PC-9 (cell line): ENCODE measurements around the gene ZFY. TPM values are rescaled to one million over a fixed set of nuclear protein-coding genes. Genes with fewer than 3 reads are reported as not detected.

Experiments
- BruUV-seq: library from RNA; stranded (reverse); fragments of 400-500 nt; replicated peaks from 2 replicates; lab custom pipeline; 2021; lab: Mats Ljungman, UMichigan
- CTCF ChIA-PET: fragments of 300-600 bp; sonication (Branson Sonifier 250); formaldehyde crosslinking; loops from one replicate; lab custom pipeline; 2022; ENCODE audit warnings: antibody characterized with exemption; lab: Charles Lee
- POLR2A ChIA-PET: fragments of 300-600 bp; sonication (Branson Sonifier 250); formaldehyde crosslinking; loops from one replicate; lab custom pipeline; 2022; ENCODE audit warnings: antibody characterized with exemption; ENCODE audit not compliant: unreplicated experiment; lab: Charles Lee
- DNase-seq, 2 experiments: peaks; one replicate each; pipeline versions ENCODE4 v3.0.0 to v3.0.0-alpha.2; 2015 to 2022; ENCODE audit warnings: mixed read lengths in 1 of 2
- H2AFZ ChIP-seq: fragments of 200-600 bp; sonication (generic); 2 replicates; pipeline ENCODE4 v1.8.1; 2017; ENCODE audit warnings: antibody characterized with exemption
- H3F3A ChIP-seq: fragments of 200-600 bp; sonication (generic); 2 replicates; pipeline ENCODE4 v1.8.1; 2017; ENCODE audit warnings: antibody characterized with exemption, mild to moderate bottlenecking, low read depth; ENCODE audit not compliant: insufficient read depth
- H3K27ac ChIP-seq: fragments of 200-600 bp; sonication (generic); 2 replicates; pipeline ENCODE4 v1.6.1; 2016; ENCODE audit warnings: mixed run types
- H3K27me3 ChIP-seq: fragments of 200-600 bp; sonication (generic); 2 replicates; pipeline ENCODE4 v1.6.1; 2016; ENCODE audit warnings: low read depth, mixed run types; ENCODE audit not compliant: insufficient read depth
- H3K36me3 ChIP-seq: fragments of 200-600 bp; sonication (generic); 2 replicates; pipeline ENCODE4 v1.6.1; 2016; ENCODE audit warnings: low read depth, mixed run types
- H3K4me1 ChIP-seq: fragments of 200-600 bp; sonication (generic); replicated peaks from 2 replicates; pipeline ENCODE4 v1.6.1; 2016; ENCODE audit warnings: mixed run types; ENCODE audit not compliant: insufficient read depth
- H3K4me2 ChIP-seq: fragments of 200-600 bp; sonication (generic); 2 replicates; pipeline ENCODE4 v1.6.1; 2017; ENCODE audit warnings: mixed run types
- H3K4me3 ChIP-seq: fragments of 200-600 bp; sonication (generic); 2 replicates; pipeline ENCODE4 v1.6.1; 2016; ENCODE audit warnings: mixed run types
- H3K79me2 ChIP-seq: fragments of 200-600 bp; sonication (generic); 2 replicates; pipeline ENCODE4 v1.6.1; 2017; ENCODE audit warnings: low read depth, mixed run types
- H3K9me2 ChIP-seq: fragments of 200-600 bp; sonication (generic); 2 replicates; pipeline ENCODE4 v1.8.1; 2017; ENCODE audit warnings: mild to moderate bottlenecking; ENCODE audit not compliant: insufficient read depth
- H3K9me3 ChIP-seq: fragments of 200-600 bp; sonication (generic); 2 replicates; pipeline ENCODE4 v1.8.1; 2016; ENCODE audit warnings: low read depth; ENCODE audit not compliant: insufficient read depth
- H4K20me1 ChIP-seq: fragments of 200-600 bp; sonication (generic); 2 replicates; pipeline ENCODE4 v1.8.1; 2017; ENCODE audit not compliant: insufficient read depth
- CTCF ChIP-seq: fragments of 200-600 bp; sonication (generic); conservative IDR thresholded peaks from 2 replicates; pipeline ENCODE4 v1.6.1; 2017; ENCODE audit warnings: mixed run types, antibody characterized with exemption, mild to moderate bottlenecking, moderate library complexity
- EZH2 ChIP-seq: fragments of 200-600 bp; sonication (generic); IDR thresholded peaks from 2 replicates; pipeline ENCODE4 v1.8.0; 2017; ENCODE audit warnings: antibody characterized with exemption, low read depth
- intact Hi-C: fragments of 100-400 bp; cut with micrococcal nuclease; formaldehyde crosslinking; loops from one replicate; pipeline ENCODE4 v1.10.0; 2022; ENCODE audit not compliant: unreplicated experiment
- total RNA-seq: library from RNA; stranded (reverse); gene quantifications from 2 replicates; pipeline ENCODE4 v1.2.3, GENCODE V29; 2021

Gene ZFY
- total RNA-seq, 1 experiment from 2014 or later, result not detected

GRCh38 chrY:2887955-2888354, 47.2 kb upstream of the ZFY start:
- no peak for DNase-seq
- TF ChIP-seq EZH2 (no peak), CTCF (no peak)
- POLR2A ChIA-PET, result no interaction called here
- Histone ChIP-seq H3K4me3 (no peak overlapping the region), H3F3A (no peaks in the 10 kb centered on the region), H3K79me2 (no peaks in the 10 kb centered on the region), H3K9me2 (no peaks in the 10 kb centered on the region), H3K4me2 (no peak overlapping the region), H2AFZ (no peak overlapping the region), H3K4me1 (no peaks in the 10 kb centered on the region), H4K20me1 (no peaks in the 10 kb centered on the region), H3K36me3 (no peaks in the 10 kb centered on the region), H3K27me3 (no peaks in the 10 kb centered on the region), H3K27ac (no peak overlapping the region), H3K9me3 (no peaks in the 10 kb centered on the region)
- CTCF ChIA-PET, result no interaction called here
- no TSS peak for BruUV-seq
- intact Hi-C loops, result no loop called here

GRCh38 chrY:2893471-2893870, 41.7 kb upstream of the ZFY start:
- H3K79me2 ChIP-seq, result no peaks in the 10 kb centered on the region
- H2AFZ ChIP-seq, result no peak overlapping the region
- intact Hi-C loops, result no loop called here
- no peaks in the 10 kb centered on the region for H3K9me2 ChIP-seq
- H3K4me2 ChIP-seq, result no peak overlapping the region
- BruUV-seq, result no TSS peak
- DNase-seq, result no peak
- ChIA-PET POLR2A (no interaction called here), CTCF (no interaction called here)
- H3F3A ChIP-seq, result no peaks in the 10 kb centered on the region
- no peaks in the 10 kb centered on the region for H3K36me3 ChIP-seq
- no peaks in the 10 kb centered on the region for H4K20me1 ChIP-seq
- no peak overlapping the region for H3K4me3 ChIP-seq
- H3K27me3 ChIP-seq, result no peaks in the 10 kb centered on the region
- no peak for TF ChIP-seq CTCF
- no peak for TF ChIP-seq EZH2
- no peaks in the 10 kb centered on the region for H3K9me3 ChIP-seq
- no peaks in the 10 kb centered on the region for H3K4me1 ChIP-seq
- no peak overlapping the region for H3K27ac ChIP-seq

GRCh38 chrY:2896050-2896449, 39.1 kb upstream of the ZFY start:
- TF ChIP-seq EZH2 (no peak), CTCF (no peak)
- POLR2A ChIA-PET, result no interaction called here
- Histone ChIP-seq H3K4me1 (no peaks in the 10 kb centered on the region), H2AFZ (no peak overlapping the region), H3K27ac (no peak overlapping the region), H3K36me3 (no peaks in the 10 kb centered on the region), H3K79me2 (no peaks in the 10 kb centered on the region), H3K9me2 (no peaks in the 10 kb centered on the region), H3K4me2 (no peak overlapping the region), H3K27me3 (no peaks in the 10 kb centered on the region), H4K20me1 (no peaks in the 10 kb centered on the region), H3K9me3 (no peaks in the 10 kb centered on the region), H3K4me3 (no peak overlapping the region), H3F3A (no peaks in the 10 kb centered on the region)
- CTCF ChIA-PET, result no interaction called here
- BruUV-seq, result no TSS peak
- no peak for DNase-seq
- intact Hi-C loops, result no loop called here
